Measurements from ENCODE around the gene MC3R.

Gene MC3R

GRCh38 chr20:56274156-56274555, 25.6 kb downstream of the MC3R start:
- no peak for TF ChIP-seq CTCF (IDR thresholded peaks at IDR 0.05; ENCODE audit: low read depth, low read length)
- H3K4me3 ChIP-seq (ENCODE audit: low read depth, low read length) = no peak overlapping the region

GRCh38 chr20:56278196-56278595, 29.7 kb downstream of the MC3R start:
- H3K4me3 ChIP-seq (ENCODE audit: low read depth, low read length) = no peak overlapping the region
- no peak for TF ChIP-seq CTCF (IDR thresholded peaks at IDR 0.05; ENCODE audit: low read depth, low read length)

GRCh38 chr20:56285496-56285895, 37.0 kb downstream of the MC3R start:
- no peak for TF ChIP-seq CTCF (IDR thresholded peaks at IDR 0.05; ENCODE audit: low read depth, low read length)
- no peak overlapping the region for H3K4me3 ChIP-seq (ENCODE audit: low read depth, low read length)

- no peak for TF ChIP-seq CTCF (IDR thresholded peaks at IDR 0.05; ENCODE audit: low read depth, low read length)
- H3K4me3 ChIP-seq (ENCODE audit: low read depth, low read length) = no peak overlapping the region
Measured at GRCh38 chr20:56289652-56290051, 41.1 kb downstream of the MC3R start.

- TF ChIP-seq CTCF (IDR thresholded peaks at IDR 0.05; ENCODE audit: low read depth, low read length) = no peak
- H3K4me3 ChIP-seq (ENCODE audit: low read depth, low read length) = no peak overlapping the region
Measured at GRCh38 chr20:56299362-56299761, 50.8 kb downstream of the MC3R start.
